Transverse colon (tissue), 4 donors: ENCODE results near the gene HDAC7.

Experiments used
- POLR2AphosphoS5 ChIP-seq, 3 donors: sonication (generic); formaldehyde crosslinking; IDR thresholded peaks; one replicate each; pipeline ENCODE4 v1.6.1; 2016; ENCODE audit warnings: antibody characterized with exemption in 3 of 3
- TF ChIP-seq, protein P1 (sequence below), 5 experiments: fragments of 200-600 bp in 3 of 5; fragments of 450-650 bp in 2 of 5; sonication (generic) in 3 of 5; IDR thresholded peaks; 1 replicate in 2 of 5; 2 replicates in 3 of 5; pipeline ENCODE4 v1.5.1; 2016 to 2017; ENCODE audit warnings: antibody characterized with exemption in 5 of 5, inconsistent platforms in 3 of 5, mild to moderate bottlenecking in 2 of 5, moderate library complexity in 1 of 5

DNA sequence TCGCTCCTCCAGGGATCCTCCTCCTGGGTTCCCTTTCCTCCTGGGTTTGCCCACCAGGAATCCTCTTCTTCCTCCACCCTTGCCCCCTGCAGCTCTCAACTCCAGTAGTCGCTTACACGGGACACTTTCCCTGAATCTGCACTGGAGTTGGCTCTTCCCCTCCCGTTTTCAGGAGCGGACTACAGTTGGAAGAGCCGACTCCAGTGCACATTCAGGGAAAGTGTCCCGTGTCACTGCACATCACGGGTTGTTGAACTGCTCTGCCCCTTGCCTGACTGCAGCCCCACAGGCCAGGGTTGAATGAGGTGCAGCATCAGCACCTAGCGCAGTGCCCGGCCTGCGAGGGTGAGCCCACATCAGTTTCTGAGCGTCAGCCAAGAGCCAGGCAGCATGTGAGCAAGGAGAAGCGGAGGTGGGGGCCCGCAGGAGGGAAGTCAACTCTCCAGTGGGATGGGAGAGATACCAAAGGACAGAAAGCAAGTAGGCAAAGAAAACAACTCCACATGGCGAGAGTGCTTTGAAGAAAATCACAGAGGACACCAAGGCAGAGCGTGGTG, 74.1 kb downstream of the HDAC7 start:
- TF ChIP-seq, protein P1, sequence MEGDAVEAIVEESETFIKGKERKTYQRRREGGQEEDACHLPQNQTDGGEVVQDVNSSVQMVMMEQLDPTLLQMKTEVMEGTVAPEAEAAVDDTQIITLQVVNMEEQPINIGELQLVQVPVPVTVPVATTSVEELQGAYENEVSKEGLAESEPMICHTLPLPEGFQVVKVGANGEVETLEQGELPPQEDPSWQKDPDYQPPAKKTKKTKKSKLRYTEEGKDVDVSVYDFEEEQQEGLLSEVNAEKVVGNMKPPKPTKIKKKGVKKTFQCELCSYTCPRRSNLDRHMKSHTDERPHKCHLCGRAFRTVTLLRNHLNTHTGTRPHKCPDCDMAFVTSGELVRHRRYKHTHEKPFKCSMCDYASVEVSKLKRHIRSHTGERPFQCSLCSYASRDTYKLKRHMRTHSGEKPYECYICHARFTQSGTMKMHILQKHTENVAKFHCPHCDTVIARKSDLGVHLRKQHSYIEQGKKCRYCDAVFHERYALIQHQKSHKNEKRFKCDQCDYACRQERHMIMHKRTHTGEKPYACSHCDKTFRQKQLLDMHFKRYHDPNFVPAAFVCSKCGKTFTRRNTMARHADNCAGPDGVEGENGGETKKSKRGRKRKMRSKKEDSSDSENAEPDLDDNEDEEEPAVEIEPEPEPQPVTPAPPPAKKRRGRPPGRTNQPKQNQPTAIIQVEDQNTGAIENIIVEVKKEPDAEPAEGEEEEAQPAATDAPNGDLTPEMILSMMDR (IDR thresholded peaks at IDR 0.05), result no peak
- TF ChIP-seq POLR2AphosphoS5 (IDR thresholded peaks at IDR 0.05), result no peak
